ENCODE data around the gene PSMD7.
"Not testable (repeated sequence)": the region's sequence is repeated elsewhere in the genome, so short reads cannot be mapped to it uniquely, and the experiment has no call there.

The PSMD7 gene

GRCh38 chr16:74305978-74306784 is 9.6 kb downstream of the PSMD7 start:
- TF ChIP-seq POLR2A (IDR thresholded peaks at IDR 0.05; ENCODE audit: low read length) (peak; percentile 25), GATA1 (IDR thresholded peaks at IDR 0.05; ENCODE audit: low read depth, low read length) (no peak)
- DNase-seq: no peak

GRCh38 chr16:74307383-74307782 is 10.8 kb downstream of the PSMD7 start:
- DNase-seq: no peak
- TF ChIP-seq POLR2A (IDR thresholded peaks at IDR 0.05; ENCODE audit: low read length) (no peak), GATA1 (IDR thresholded peaks at IDR 0.05; ENCODE audit: low read depth, low read length) (no peak)

- TF ChIP-seq POLR2A (IDR thresholded peaks at IDR 0.05; ENCODE audit: low read length) (no peak), GATA1 (IDR thresholded peaks at IDR 0.05; ENCODE audit: low read depth, low read length) (no peak)
- DNase-seq: peak; percentile 50 to 73
Observed at GRCh38 chr16:74309789-74310781, 13.5 kb downstream of the PSMD7 start.

- TF ChIP-seq POLR2A (IDR thresholded peaks at IDR 0.05; ENCODE audit: low read length) (no peak), GATA1 (IDR thresholded peaks at IDR 0.05; ENCODE audit: low read depth, low read length) (no peak)
- no peak for DNase-seq
Observed at GRCh38 chr16:74315059-74315458, 18.4 kb downstream of the PSMD7 start.

GRCh38 chr16:74320707-74321106 is 24.1 kb downstream of the PSMD7 start:
- DNase-seq: no peak
- TF ChIP-seq POLR2A (IDR thresholded peaks at IDR 0.05; ENCODE audit: low read length): no peak

GRCh38 chr16:74321356-74321755 is 24.7 kb downstream of the PSMD7 start:
- TF ChIP-seq GATA1 (IDR thresholded peaks at IDR 0.05; ENCODE audit: low read depth, low read length) (no peak), POLR2A (IDR thresholded peaks at IDR 0.05; ENCODE audit: low read length) (no peak)
- DNase-seq: no peak

GRCh38 chr16:74322301-74322710 is 25.7 kb downstream of the PSMD7 start:
- no peak for TF ChIP-seq POLR2A (IDR thresholded peaks at IDR 0.05; ENCODE audit: low read length)
- no peak for TF ChIP-seq GATA1 (IDR thresholded peaks at IDR 0.05; ENCODE audit: low read depth, low read length)
- DNase-seq: no peak

GRCh38 chr16:74324777-74325176 is 28.2 kb downstream of the PSMD7 start:
- not testable (repeated sequence) for DNase-seq

- TF ChIP-seq POLR2A (IDR thresholded peaks at IDR 0.05; ENCODE audit: low read length) (no peak), GATA1 (IDR thresholded peaks at IDR 0.05; ENCODE audit: low read depth, low read length) (no peak)
- DNase-seq: no peak
Observed at GRCh38 chr16:74325641-74326040, 29.0 kb downstream of the PSMD7 start.

GRCh38 chr16:74328346-74328745 is 31.7 kb downstream of the PSMD7 start:
- not testable (repeated sequence) for DNase-seq

GRCh38 chr16:74332469-74332868 is 35.9 kb downstream of the PSMD7 start:
- DNase-seq: not testable (repeated sequence)

- DNase-seq: not testable (repeated sequence)
Observed at GRCh38 chr16:74337506-74337905, 40.9 kb downstream of the PSMD7 start.

GRCh38 chr16:74339226-74339625 is 42.6 kb downstream of the PSMD7 start:
- not testable (repeated sequence) for DNase-seq

- not testable (repeated sequence) for DNase-seq
Observed at GRCh38 chr16:74353038-74353437, 56.4 kb downstream of the PSMD7 start.
